ENCODE results near the gene RABGAP1L. TPM values are rescaled to one million over a fixed set of nuclear protein-coding genes. Genes with fewer than 3 reads are reported as not detected.

The RABGAP1L gene
- total RNA-seq, 1 donor from 2014 or later, result 46.0 TPM

- Histone ChIP-seq H3K79me2 (ENCODE audit: low read depth) (no peaks in the 10 kb centered on the region), H3K4me3 (no peak overlapping the region), H3K4me1 (peaks cover 3% of the 10 kb centered on the region), H3F3A (ENCODE audit: low read depth) (no peaks in the 10 kb centered on the region), H3K9me3 (ENCODE audit: low read depth) (no peaks in the 10 kb centered on the region), H3K27ac (no peak overlapping the region), H4K20me1 (ENCODE audit: low read depth) (no peaks in the 10 kb centered on the region), H3K27me3 (no peaks in the 10 kb centered on the region), H2AFZ (replicated peaks) (no peak overlapping the region), H3K36me3 (no peaks in the 10 kb centered on the region), H3K4me2 (no peak overlapping the region), H3K9ac (no peak overlapping the region)
- H3K27ac Mint-ChIP-seq, result no peak overlapping the region
- H3K9me3 Mint-ChIP-seq, result no peaks in the 10 kb centered on the region
- H3K27me3 Mint-ChIP-seq (ENCODE audit: insufficient read depth, low read depth), result no peaks in the 10 kb centered on the region
- DNase-seq (ENCODE audit: low spot score), result peak; percentile 62
- TF ChIP-seq EZH2phosphoT487 (IDR thresholded peaks at IDR 0.05) (no peak), EZH2 (IDR thresholded peaks at IDR 0.05) (no peak)
- TF ChIP-seq, protein P1, sequence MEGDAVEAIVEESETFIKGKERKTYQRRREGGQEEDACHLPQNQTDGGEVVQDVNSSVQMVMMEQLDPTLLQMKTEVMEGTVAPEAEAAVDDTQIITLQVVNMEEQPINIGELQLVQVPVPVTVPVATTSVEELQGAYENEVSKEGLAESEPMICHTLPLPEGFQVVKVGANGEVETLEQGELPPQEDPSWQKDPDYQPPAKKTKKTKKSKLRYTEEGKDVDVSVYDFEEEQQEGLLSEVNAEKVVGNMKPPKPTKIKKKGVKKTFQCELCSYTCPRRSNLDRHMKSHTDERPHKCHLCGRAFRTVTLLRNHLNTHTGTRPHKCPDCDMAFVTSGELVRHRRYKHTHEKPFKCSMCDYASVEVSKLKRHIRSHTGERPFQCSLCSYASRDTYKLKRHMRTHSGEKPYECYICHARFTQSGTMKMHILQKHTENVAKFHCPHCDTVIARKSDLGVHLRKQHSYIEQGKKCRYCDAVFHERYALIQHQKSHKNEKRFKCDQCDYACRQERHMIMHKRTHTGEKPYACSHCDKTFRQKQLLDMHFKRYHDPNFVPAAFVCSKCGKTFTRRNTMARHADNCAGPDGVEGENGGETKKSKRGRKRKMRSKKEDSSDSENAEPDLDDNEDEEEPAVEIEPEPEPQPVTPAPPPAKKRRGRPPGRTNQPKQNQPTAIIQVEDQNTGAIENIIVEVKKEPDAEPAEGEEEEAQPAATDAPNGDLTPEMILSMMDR (IDR thresholded peaks at IDR 0.05), result peak; percentile 76
- no peaks in the 10 kb centered on the region for H3K4me1 Mint-ChIP-seq
- no peaks in the 10 kb centered on the region for H3K36me3 Mint-ChIP-seq
- no peak overlapping the region for H3K4me3 Mint-ChIP-seq
Measured at GRCh38 chr1:174258148-174258550, 98.8 kb downstream of the RABGAP1L start.

- H3K36me3 ChIP-seq, result no peaks in the 10 kb centered on the region
- no peaks in the 10 kb centered on the region for H3K79me2 ChIP-seq (ENCODE audit: low read depth)
- peak overlapping the region; percentile 84 for H2AFZ ChIP-seq (replicated peaks)
- no peak overlapping the region for H3K4me3 ChIP-seq
- H3K27ac Mint-ChIP-seq, result no peak overlapping the region
- H3F3A ChIP-seq (ENCODE audit: low read depth), result no peaks in the 10 kb centered on the region
- DNase-seq (ENCODE audit: low spot score), result peak; percentile 56
- no peaks in the 10 kb centered on the region for H3K27me3 Mint-ChIP-seq (ENCODE audit: insufficient read depth, low read depth)
- H3K9me3 ChIP-seq (ENCODE audit: low read depth), result no peaks in the 10 kb centered on the region
- H3K9ac ChIP-seq, result no peak overlapping the region
- no peaks in the 10 kb centered on the region for H3K27me3 ChIP-seq
- H3K9me3 Mint-ChIP-seq, result no peaks in the 10 kb centered on the region
- H3K27ac ChIP-seq, result no peak overlapping the region
- H4K20me1 ChIP-seq (ENCODE audit: low read depth), result no peaks in the 10 kb centered on the region
- H3K4me1 Mint-ChIP-seq, result no peaks in the 10 kb centered on the region
- H3K4me3 Mint-ChIP-seq, result no peak overlapping the region
- no peaks in the 10 kb centered on the region for H3K36me3 Mint-ChIP-seq
- peaks cover 7% of the 10 kb centered on the region for H3K4me1 ChIP-seq
- H3K4me2 ChIP-seq, result no peak overlapping the region
- TF ChIP-seq, protein P1 (IDR thresholded peaks at IDR 0.05), result peak; percentile 71
- TF ChIP-seq EZH2phosphoT487 (IDR thresholded peaks at IDR 0.05), result no peak
Measured at GRCh38 chr1:174262349-174263241, 103.3 kb downstream of the RABGAP1L start.

DNA sequence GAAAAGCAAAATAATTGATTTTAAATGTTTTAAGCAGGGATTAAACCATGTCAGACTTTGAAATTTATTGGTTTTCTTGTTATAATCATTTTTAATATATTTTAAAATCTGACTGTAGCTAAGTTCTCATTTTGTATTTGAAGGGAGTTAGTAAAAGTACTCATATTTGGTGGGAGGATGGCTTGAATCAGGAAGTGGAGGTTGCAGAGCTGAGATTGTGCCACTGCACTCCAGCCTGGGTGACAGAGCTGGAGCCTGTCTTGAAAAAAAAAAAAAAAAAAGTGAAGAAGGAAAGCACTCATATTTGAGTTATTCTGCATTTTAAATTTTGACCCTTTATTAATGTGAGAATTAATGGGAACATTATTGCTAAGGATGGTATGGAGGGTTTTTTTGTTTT lies 106.0 kb downstream of the RABGAP1L start:
- no peaks in the 10 kb centered on the region for H3K9me3 ChIP-seq (ENCODE audit: low read depth)
- no peaks in the 10 kb centered on the region for H3K79me2 ChIP-seq (ENCODE audit: low read depth)
- no peaks in the 10 kb centered on the region for H3F3A ChIP-seq (ENCODE audit: low read depth)
- Mint-ChIP-seq H3K4me3 (no peak overlapping the region), H3K36me3 (no peaks in the 10 kb centered on the region), H3K27ac (no peak overlapping the region), H3K4me1 (no peaks in the 10 kb centered on the region), H3K9me3 (no peaks in the 10 kb centered on the region), H3K27me3 (ENCODE audit: insufficient read depth, low read depth) (no peaks in the 10 kb centered on the region)
- no peaks in the 10 kb centered on the region for H3K27me3 ChIP-seq
- H3K4me1 ChIP-seq, result peaks cover 7% of the 10 kb centered on the region
- H3K36me3 ChIP-seq, result no peaks in the 10 kb centered on the region
- H3K27ac ChIP-seq, result no peak overlapping the region
- no peak overlapping the region for H3K9ac ChIP-seq
- no peak overlapping the region for H2AFZ ChIP-seq (replicated peaks)
- no peaks in the 10 kb centered on the region for H4K20me1 ChIP-seq (ENCODE audit: low read depth)
- H3K4me3 ChIP-seq, result no peak overlapping the region
- DNase-seq (ENCODE audit: low spot score), result no peak
- no peak overlapping the region for H3K4me2 ChIP-seq
- TF ChIP-seq EZH2 (IDR thresholded peaks at IDR 0.05), result no peak
- TF ChIP-seq EZH2phosphoT487 (IDR thresholded peaks at IDR 0.05), result no peak
- TF ChIP-seq, protein P1 (IDR thresholded peaks at IDR 0.05), result no peak
